Measurements from ENCODE around the gene PDCD1.

- no peak for TF ChIP-seq CTCF (conservative IDR thresholded peaks at IDR 0.05)
- no peak for TF ChIP-seq EZH2 (IDR thresholded peaks at IDR 0.05; ENCODE audit: low read depth)
Measured at GRCh38 chr2:241901018-241901380, 42.3 kb upstream of the PDCD1 start.
